ENCODE measurements around the gene TNFRSF8.
A peak's percentile ranks its signal among the peaks of the same experiment; 100 is the strongest.
"Not testable (repeated sequence)": the region's sequence is repeated elsewhere in the genome, so short reads cannot be mapped to it uniquely, and the experiment has no call there.

Gene TNFRSF8

DNA sequence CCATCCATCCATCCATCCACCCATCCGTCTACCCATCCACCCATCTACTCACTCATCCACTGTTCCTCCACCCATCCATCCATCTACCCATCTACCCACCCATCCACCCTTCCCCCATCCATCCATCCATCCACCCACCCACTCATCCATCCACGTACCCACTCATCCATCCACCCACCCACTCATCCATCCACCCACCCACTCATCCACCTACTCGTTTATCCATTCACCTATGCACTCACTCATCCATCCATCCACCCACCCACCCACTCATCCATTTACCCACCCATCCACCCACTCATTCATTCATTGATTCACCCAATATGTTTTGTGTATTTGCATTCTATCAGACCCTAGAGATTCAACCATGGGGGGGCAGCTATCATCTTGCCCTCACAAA lies 27.2 kb downstream of the TNFRSF8 start:
- DNase-seq: no peak

DNA sequence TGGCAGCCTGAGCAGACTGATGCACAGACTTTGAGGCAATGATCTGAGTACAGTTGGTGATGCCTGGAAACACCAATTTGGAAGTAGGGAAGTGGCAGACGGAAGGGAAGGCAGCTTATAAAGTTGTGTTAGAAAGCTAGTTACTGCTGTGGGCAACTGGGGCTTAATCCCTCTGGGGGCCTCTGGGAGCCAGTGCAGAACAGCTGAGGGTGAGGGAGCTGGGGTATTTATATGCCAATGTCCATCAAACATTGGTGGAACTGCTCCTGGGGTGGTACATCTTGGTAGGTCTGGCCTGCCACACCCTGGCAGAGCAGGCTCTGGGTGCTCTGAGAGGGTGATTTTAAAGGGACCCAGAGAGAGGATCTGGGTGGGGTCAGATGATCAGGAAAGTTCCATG lies 28.1 kb downstream of the TNFRSF8 start:
- DNase-seq: no peak

DNA sequence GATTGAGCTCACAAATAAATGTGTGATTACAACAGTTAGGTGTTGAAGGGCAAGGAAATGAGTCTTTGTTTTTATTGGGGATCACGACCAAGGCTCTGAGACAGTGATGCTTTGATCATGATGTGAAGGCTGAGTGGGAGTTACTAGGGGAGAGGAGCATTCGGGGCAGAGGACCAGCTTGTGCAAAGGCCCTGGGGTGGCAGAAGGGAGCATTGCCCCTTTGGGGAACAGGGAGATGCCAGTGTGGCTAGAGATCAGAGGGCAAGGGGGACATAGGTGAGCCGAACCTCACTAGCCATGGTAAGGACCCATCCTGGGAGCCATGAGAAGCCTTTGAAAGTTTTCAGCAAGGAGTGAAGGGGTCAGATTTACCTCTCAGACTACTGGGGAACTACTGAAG lies 31.1 kb downstream of the TNFRSF8 start:
- no peak for DNase-seq

DNA sequence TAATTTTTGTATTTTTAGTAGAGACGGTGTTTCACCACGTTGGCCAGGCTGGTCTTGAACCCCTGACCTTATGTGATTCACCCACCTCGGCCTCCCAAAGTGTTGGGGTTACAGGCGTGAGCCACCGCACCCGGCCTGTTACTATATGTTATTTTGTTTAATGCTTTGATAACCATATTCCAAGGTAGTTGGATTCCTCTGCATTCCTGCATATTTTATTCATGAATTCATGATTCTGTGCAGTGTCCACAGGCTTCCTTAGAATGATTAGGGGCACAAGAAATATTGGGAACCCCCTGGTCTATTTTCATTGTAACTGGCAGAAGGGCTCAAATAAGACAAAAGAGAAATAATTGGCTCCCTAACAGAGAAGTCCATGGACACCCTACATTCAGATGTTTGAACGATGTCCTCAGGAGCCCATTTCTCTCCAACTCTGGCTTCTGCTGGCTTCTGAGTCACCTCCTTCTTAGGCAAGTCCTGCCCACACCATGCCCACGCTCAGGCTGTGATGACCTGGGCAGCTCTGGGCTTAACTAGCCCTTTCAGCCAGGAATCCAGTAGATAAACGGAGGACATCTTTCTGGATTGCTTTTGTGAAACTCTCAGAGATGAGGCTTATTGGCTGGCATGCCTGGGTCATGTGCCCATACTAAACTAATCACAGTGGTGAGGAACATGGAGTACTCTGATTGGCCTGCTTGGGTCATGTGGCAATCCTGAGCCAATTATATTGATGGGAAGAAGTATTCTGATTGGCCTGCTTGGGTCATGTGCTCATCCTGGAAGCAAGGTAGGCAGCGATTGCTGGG lies 32.6 kb downstream of the TNFRSF8 start:
- no peak for DNase-seq

DNA sequence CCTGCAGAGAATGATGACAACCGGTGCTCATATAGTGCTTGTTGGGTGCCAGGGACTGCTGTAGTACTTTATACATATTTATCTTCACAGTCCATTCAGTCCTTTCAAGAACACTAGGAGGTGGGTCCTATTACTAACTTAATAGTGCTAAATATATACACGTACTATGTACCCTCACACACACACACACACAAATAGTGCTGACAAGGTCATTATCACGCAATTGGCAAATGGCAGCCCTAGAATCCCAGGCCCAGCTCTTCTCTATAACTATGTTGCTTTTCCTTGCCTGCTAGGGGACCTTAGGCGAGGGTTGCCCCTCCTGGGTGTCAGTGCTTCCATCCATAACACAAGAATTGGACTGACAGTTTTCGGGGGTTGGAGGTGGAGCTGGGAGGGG lies 33.5 kb downstream of the TNFRSF8 start:
- DNase-seq: no peak

DNA sequence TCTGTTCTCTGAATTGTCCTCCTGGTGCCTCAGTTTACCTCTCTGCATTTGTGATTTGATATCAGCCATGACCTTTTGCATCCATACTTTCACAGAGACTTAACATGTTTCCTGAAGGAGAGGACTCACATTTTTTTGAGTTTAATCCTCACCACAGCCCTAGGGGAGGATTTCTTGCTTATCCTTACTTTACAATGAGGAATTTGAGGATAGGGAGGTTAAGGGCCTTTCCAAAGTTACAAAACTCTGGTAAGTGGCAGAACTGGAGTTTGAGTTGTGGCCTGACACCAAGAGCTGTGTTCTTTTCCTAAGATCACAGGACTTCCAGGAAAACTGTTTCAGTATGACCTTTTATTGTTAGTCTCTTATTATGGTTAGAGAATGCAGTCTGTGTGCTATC lies 34.2 kb downstream of the TNFRSF8 start:
- DNase-seq: no peak

DNA sequence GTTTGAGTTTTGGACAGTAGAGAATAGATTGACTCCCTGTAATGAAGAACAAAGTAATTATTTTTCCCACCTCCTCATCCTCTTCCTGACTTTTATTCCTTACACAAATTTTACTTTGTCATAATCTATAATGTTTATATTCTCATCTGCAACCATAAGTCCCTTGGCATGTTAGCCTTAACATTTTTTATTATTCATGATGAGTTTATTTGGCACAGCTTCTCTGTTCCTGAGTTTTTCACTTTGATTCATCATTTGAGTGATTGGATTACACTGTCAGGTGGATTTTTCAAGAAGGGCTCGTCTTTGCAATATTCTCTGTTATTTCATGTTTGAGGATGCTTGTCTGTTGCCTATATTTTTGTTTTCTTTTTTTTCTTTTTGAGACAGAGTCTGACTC lies 35.7 kb downstream of the TNFRSF8 start:
- DNase-seq: no peak

GRCh38 chr1:12099610-12100009 lies 36.5 kb downstream of the TNFRSF8 start:
- no peak for DNase-seq

DNA sequence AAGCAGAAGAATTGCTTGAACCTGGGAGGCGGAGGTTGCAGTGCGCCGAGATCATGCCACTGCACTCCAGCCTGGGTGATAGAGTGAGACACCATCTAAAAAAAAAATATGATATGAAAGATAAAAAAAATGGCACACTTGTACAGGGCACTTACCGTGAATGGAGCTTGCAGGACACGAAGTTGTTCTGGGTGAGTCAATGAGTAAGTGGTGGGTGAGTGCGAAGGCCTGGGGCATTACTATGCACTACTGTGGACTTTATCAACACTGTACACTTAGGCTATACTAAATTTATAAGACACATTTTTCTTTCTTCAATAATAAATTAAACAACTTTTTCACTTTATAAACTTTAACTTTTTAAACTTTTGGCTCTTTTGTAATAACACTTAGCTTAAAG lies 37.0 kb downstream of the TNFRSF8 start:
- DNase-seq: no peak

DNA sequence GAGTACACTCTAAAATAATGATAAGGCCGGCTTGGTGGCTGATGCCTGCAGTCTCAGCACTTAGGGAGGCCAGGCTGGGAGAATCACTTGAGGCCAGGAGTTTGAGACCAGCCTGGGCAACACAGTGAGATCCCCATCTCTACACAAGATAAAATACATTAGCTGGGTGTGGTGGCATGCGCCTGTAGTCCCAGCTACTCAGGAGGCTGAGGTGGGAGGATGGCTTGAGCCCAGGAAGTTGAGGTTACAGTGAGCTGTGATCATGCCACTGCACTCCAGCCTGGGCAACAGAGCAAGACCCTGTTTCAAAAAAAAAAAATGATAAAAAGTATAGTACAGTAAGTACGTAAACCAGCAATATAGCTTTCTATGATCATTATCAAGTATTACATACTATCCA lies 38.0 kb downstream of the TNFRSF8 start:
- DNase-seq: not testable (repeated sequence)

GRCh38 chr1:12102066-12102465 lies 39.0 kb downstream of the TNFRSF8 start:
- DNase-seq: no peak

DNA sequence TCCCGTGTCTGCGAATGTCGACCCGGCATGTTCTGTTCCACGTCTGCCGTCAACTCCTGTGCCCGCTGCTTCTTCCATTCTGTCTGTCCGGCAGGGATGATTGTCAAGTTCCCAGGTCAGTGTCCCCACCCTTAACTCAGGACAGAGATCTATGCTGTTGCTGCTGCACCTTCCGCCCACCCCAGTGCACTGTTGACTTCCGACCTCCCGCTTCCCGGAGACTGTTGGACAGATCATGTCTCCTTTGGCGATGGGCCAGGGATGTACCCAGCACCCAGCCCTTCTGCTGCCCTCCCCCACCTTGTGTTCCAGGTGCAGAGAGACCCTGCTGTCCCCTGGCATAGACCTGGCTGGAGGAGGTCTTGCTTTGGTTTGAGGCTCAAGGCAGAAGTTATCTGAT lies 41.3 kb downstream of the TNFRSF8 start:
- DNase-seq: no peak

DNA sequence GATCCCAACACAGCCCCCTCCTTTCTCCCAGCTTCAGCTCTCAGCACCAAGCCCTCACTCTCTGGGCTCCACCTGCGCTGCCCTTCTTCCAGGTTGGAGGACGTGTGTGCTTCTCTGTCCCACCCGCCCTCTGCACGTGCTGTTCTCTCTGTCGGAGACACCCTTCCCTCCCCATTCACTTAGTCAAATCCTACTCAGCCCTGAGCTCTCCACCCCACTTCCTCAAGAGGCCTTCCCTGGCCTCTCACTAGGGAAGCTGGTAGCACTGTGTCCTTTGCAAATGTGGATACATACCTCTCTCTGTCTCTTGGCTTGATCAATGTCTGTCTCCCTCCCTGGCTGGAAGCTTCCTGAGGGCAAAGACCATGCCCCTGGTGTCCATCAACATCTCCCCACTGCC lies 43.0 kb downstream of the TNFRSF8 start:
- no peak for DNase-seq

GRCh38 chr1:12106861-12107260 lies 43.8 kb downstream of the TNFRSF8 start:
- DNase-seq: not testable (repeated sequence)

DNA sequence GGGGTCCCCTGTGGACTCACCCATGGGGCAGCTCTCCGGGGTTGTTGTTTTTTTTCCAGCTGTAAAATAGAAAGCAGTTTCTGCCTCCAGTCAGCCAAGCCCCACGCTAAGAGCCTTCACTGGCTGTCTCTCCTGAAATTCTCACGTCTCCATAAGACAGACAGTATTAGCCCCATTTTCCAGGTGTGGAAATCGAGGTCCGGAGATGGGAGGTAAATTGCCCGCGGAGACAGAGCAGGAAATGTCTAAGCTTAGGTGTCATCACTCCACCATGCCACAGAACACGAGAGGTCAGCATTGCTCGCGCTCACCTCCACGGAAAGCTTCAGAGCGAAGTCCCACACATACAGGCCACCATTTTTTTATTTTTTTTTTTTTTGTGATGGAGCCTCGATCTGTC lies 44.6 kb downstream of the TNFRSF8 start:
- DNase-seq: no peak

DNA sequence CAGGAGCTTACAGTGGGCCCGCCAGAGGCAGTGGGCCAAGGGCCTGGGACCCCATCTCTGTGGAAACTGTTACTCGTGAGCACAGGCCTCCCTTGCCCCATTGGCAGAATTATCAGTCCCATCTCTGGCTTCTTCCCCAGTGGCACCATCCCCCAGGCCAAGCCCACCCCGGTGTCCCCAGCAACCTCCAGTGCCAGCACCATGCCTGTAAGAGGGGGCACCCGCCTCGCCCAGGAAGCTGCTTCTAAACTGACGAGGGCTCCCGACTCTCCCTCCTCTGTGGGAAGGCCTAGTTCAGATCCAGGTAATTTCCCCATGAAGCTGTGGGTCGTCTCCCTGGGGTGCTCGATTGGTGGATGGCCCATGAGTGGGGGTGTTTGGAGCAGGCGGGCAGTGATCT lies 46.8 kb downstream of the TNFRSF8 start:
- DNase-seq: no peak

DNA sequence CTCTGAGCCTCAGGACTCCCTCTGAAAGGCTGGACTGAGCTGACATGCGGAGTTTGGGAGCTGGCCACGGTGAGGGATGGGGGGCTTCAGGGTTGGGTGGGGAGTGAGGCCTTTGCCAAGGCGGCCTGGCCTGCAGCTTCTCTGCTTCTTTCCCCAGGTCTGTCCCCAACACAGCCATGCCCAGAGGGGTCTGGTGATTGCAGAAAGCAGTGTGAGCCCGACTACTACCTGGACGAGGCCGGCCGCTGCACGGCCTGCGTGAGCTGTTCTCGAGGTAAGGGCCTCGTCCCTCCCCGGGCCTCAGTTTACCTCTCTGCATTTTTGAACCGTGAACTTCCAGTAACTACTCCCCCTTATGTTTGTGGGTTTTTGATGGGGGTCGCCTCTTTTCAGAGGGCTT lies 48.6 kb downstream of the TNFRSF8 start:
- no peak for DNase-seq

DNA sequence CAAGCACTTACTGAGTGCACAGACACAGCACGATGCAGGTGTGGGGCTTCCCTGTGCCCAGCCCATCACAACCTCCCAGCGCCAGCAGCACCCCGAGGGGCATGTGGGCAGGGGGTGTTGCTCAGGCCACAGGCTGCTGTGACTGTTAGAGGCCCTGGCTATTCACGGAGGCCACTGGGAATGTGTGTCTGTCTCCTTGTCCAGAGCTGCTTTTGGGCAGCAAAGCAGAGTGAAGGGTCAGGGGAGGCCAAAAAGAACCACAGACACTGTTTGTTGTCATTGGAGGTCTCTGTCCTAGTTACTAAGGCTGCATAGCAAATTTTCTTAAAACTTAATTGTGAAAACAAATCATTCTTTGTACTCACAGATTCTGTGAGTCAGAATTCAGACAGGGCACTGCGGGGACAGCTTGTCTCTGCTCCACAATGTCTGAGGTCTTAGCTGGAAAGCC lies 49.6 kb downstream of the TNFRSF8 start:
- DNase-seq: no peak

- DNase-seq: no peak
Observed at GRCh38 chr1:12113433-12114339, 50.6 kb downstream of the TNFRSF8 start.

DNA sequence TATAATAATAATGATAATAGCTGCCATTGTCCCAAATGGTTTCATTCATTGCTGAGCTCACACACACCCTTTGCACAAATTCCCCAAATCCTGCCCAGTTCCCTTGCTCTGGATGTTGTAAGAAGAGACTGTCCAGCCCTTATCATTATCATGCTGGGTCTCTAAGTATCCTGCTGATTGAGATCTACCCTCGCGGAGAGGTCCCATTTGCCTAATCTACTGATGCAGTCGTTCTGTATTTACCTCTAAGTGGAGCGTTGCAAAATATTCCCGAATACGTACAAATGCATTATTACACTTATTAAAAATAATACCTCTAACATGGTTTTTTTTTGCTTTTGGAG lies 51.2 kb downstream of the TNFRSF8 start:
- no peak for DNase-seq

- no peak for DNase-seq
Observed at GRCh38 chr1:12114916-12115315, 51.8 kb downstream of the TNFRSF8 start.

DNA sequence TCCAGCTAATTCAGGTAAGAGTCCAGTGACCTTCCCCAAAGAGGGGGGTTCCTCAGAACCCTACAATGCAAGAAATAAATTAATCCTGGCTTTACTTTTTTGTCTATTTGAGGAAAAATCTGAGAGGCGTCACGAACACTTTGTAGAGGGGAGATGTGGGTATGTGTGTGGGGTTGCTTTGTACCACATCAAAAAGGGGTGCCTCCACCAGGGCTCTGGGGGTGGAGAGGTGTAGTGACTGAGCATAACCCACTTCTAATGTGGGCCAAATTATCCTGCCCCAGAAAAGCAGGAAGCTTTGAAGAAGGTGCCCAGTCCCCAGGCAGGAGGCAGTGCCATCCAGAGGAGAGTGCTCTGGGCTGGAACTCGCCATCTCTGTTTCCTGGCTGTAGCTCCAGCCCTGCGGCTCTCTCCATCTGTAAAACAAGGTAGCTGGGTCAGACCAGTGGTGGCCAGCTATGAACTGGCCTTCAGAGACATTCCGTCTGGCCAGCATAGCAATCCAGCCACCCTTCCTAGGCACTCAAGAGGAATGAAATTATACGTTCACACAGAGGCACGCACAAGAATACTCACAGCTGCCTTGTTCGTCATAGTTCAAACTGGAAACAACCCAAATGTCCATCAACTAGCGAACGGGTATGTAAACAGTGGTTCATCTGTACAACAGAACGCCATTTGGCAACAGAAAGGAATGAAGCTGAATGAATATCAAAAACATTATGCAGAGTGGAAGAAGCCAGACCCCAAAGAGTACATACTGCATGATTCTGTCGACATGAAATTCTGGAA lies 58.3 kb downstream of the TNFRSF8 start:
- peak; percentile 47 for DNase-seq

DNA sequence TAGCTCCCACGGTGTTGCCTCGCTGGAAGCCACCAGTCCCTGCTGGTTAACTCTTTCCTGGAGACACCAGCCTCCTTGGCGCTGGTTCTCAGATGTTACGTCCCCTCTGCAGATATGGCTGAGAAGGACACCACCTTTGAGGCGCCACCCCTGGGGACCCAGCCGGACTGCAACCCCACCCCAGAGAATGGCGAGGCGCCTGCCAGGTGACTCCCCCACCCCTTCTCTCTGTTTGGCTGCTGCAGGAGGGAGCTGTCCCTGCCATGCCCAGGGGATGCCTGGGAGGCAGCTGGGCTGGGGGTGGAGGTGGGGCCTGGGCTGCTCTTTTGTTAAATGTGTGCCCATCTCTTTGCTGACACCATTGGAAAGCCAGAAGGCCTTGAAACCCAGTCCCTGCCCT lies 60.1 kb downstream of the TNFRSF8 start:
- no peak for DNase-seq
